HepG2 (cell line): ENCODE results near the gene DNMT3A.

Source experiments
- EP300 ChIP-seq, 3 experiments: sonication (generic) in 1 of 3; formaldehyde crosslinking in 1 of 3; IDR thresholded peaks; 2 replicates each; pipeline versions ENCODE4 v1.5.1 to v1.6.1; 2011 to 2020; ENCODE audit warnings: low read depth in 2 of 3, low read length in 2 of 3, borderline replicate concordance in 1 of 3, improper control_type of control experiment in 1 of 3, mild to moderate bottlenecking in 1 of 3, missing genetic modification reagents in 1 of 3, moderate library complexity in 1 of 3
- GTF3A ChIP-seq: sonication (generic); formaldehyde crosslinking; conservative IDR thresholded peaks from 2 replicates; pipeline ENCODE4 v1.4.0; 2020; ENCODE audit warnings: mild to moderate bottlenecking, missing genetic modification reagents
- POLR2A ChIP-seq, 2 experiments: IDR thresholded peaks; 2 replicates each; pipeline ENCODE4 v1.6.1; 2011; ENCODE audit warnings: low read depth in 2 of 2, low read length in 2 of 2, mild to moderate bottlenecking in 1 of 2, moderate library complexity in 1 of 2; ENCODE audit not compliant: insufficient read depth in 1 of 2
- RELA ChIP-seq: sonication (generic); formaldehyde crosslinking; IDR thresholded peaks from 2 replicates; pipeline ENCODE4 v1.4.0; 2020; ENCODE audit warnings: missing genetic modification reagents
- SETDB1 ChIP-seq: sonication (generic); formaldehyde crosslinking; IDR thresholded peaks from 2 replicates; pipeline ENCODE4 v1.5.1; 2020; ENCODE audit warnings: missing genetic modification reagents, mild to moderate bottlenecking, borderline replicate concordance
- SMARCE1 ChIP-seq: fragments of 450-650 bp; IDR thresholded peaks from 2 replicates; pipeline ENCODE4 v1.6.1; 2017; ENCODE audit warnings: borderline replicate concordance
- TF ChIP-seq, protein P1 (sequence below): sonication (generic); formaldehyde crosslinking; IDR thresholded peaks from 2 replicates; pipeline ENCODE4 v1.4.0; 2020; ENCODE audit warnings: missing genetic modification reagents, borderline replicate concordance
- TF ChIP-seq, protein P2 (sequence below): sonication (generic); formaldehyde crosslinking; IDR thresholded peaks from one replicate; pipeline ENCODE4 v1.5.1; 2020; ENCODE audit warnings: mild to moderate bottlenecking, missing genetic modification reagents; ENCODE audit errors: not compliant biosample characterization
- TF ChIP-seq, protein P3 (sequence below): sonication (generic); formaldehyde crosslinking; IDR thresholded peaks from 2 replicates; pipeline ENCODE4 v1.8.0; 2022; ENCODE audit warnings: mild to moderate bottlenecking, missing genetic modification reagents, moderate library complexity

DNA sequence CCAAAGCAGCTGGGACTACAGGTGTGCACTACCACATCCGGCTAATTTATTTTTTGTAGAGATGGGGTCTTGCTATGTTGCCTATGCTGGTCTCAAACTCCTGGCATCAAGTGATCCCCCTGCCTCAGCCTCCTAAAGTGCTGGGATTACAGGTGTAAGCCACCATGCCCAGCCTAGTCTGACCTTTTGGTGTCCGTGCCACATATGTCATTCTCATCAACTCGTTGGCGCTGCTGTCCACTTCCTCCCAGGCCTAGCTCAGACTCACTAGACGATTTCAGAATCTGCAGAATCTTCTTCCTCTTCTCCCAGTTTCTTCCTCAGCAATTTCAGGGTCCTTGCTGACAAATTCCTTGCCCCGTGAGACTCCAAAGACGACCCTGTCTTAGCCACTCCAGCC, 39.8 kb upstream of the DNMT3A start:
- TF ChIP-seq, protein P1, sequence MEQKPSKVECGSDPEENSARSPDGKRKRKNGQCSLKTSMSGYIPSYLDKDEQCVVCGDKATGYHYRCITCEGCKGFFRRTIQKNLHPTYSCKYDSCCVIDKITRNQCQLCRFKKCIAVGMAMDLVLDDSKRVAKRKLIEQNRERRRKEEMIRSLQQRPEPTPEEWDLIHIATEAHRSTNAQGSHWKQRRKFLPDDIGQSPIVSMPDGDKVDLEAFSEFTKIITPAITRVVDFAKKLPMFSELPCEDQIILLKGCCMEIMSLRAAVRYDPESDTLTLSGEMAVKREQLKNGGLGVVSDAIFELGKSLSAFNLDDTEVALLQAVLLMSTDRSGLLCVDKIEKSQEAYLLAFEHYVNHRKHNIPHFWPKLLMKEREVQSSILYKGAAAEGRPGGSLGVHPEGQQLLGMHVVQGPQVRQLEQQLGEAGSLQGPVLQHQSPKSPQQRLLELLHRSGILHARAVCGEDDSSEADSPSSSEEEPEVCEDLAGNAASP (CRISPR knock-in tag), result no peak
- TF ChIP-seq SETDB1 (CRISPR knock-in tag), result no peak
- TF ChIP-seq, protein P2, sequence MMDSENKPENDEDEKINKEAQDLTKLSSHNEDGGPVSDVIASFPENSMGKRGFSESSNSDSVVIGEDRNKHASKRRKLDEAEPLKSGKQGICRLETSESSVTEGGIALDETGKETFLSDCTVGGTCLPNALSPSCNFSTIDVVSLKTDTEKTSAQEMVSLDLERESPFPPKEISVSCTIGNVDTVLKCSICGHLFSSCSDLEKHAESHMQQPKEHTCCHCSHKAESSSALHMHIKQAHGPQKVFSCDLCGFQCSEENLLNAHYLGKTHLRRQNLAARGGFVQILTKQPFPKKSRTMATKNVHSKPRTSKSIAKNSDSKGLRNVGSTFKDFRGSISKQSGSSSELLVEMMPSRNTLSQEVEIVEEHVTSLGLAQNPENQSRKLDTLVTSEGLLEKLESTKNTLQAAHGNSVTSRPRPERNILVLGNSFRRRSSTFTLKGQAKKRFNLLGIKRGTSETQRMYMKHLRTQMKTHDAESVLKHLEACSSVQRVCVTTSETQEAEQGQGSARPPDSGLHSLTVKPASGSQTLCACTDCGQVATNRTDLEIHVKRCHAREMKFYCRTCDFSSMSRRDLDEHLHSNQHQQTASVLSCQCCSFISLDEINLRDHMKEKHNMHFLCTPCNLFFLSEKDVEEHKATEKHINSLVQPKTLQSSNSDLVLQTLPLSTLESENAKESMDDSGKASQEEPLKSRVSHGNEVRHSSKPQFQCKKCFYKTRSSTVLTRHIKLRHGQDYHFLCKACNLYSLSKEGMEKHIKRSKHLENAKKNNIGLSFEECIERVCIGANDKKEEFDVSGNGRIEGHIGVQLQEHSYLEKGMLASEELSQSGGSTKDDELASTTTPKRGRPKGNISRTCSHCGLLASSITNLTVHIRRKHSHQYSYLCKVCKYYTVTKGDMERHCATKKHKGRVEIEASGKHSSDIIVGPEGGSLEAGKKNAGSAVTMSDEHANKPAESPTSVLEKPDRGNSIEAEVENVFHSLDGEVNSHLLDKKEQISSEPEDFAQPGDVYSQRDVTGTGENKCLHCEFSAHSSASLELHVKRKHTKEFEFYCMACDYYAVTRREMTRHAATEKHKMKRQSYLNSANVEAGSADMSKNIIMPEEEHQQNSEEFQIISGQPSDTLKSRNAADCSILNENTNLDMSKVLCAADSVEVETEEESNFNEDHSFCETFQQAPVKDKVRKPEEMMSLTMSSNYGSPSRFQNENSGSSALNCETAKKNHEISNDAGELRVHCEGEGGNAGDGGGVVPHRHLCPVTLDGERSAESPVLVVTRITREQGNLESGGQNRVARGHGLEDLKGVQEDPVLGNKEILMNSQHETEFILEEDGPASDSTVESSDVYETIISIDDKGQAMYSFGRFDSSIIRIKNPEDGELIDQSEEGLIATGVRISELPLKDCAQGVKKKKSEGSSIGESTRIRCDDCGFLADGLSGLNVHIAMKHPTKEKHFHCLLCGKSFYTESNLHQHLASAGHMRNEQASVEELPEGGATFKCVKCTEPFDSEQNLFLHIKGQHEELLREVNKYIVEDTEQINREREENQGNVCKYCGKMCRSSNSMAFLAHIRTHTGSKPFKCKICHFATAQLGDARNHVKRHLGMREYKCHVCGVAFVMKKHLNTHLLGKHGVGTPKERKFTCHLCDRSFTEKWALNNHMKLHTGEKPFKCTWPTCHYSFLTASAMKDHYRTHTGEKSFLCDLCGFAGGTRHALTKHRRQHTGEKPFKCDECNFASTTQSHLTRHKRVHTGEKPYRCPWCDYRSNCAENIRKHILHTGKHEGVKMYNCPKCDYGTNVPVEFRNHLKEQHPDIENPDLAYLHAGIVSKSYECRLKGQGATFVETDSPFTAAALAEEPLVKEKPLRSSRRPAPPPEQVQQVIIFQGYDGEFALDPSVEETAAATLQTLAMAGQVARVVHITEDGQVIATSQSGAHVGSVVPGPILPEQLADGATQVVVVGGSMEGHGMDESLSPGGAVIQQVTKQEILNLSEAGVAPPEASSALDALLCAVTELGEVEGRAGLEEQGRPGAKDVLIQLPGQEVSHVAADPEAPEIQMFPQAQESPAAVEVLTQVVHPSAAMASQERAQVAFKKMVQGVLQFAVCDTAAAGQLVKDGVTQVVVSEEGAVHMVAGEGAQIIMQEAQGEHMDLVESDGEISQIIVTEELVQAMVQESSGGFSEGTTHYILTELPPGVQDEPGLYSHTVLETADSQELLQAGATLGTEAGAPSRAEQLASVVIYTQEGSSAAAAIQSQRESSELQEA (CRISPR knock-in tag), result no peak
- no peak for TF ChIP-seq EP300 (IDR thresholded peaks at IDR 0.05; ENCODE audit: low read depth in 2 of 2, low read length in 2 of 2)
- TF ChIP-seq EP300 (CRISPR knock-in tag; IDR thresholded peaks at IDR 0.05; ENCODE audit: borderline replicate concordance), result no peak
- TF ChIP-seq GTF3A (CRISPR knock-in tag), result no peak
- no peak for TF ChIP-seq RELA (CRISPR knock-in tag)
- TF ChIP-seq, protein P3, sequence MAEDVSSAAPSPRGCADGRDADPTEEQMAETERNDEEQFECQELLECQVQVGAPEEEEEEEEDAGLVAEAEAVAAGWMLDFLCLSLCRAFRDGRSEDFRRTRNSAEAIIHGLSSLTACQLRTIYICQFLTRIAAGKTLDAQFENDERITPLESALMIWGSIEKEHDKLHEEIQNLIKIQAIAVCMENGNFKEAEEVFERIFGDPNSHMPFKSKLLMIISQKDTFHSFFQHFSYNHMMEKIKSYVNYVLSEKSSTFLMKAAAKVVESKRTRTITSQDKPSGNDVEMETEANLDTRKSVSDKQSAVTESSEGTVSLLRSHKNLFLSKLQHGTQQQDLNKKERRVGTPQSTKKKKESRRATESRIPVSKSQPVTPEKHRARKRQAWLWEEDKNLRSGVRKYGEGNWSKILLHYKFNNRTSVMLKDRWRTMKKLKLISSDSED (CRISPR knock-in tag), result no peak
- no peak for TF ChIP-seq SMARCE1
- TF ChIP-seq POLR2A (IDR thresholded peaks at IDR 0.05; ENCODE audit: insufficient read depth in 1 of 2, low read depth in 2 of 2, low read length in 2 of 2), result no peak
